ENCODE data around the gene LCN10.

GRCh38 chr9:136779808-136780207 lies 37.1 kb upstream of the LCN10 start:
- TF ChIP-seq CTCF (IDR thresholded peaks at IDR 0.05; ENCODE audit: low read depth, low read length) = no peak
- no peak for TF ChIP-seq EZH2phosphoT487 (IDR thresholded peaks at IDR 0.05; ENCODE audit: low read depth)

All from OCI-LY3 (cell line).